Nephron (organoid): ENCODE data around the gene PKP2.

Experiments
- H3K27ac Mint-ChIP-seq, 3 experiments: 2 replicates each; pipeline ENCODE4 v1.8.0; 2020; ENCODE audit warnings: mixed read lengths in 3 of 3, mild to moderate bottlenecking in 2 of 3, moderate library complexity in 1 of 3
- H3K27me3 Mint-ChIP-seq: 2 replicates; pipeline ENCODE4 v1.8.0; 2021; ENCODE audit warnings: low read depth, mild to moderate bottlenecking, moderate library complexity, mixed read lengths
- H3K36me3 Mint-ChIP-seq: 2 replicates; pipeline ENCODE4 v1.8.0; 2020; ENCODE audit warnings: low read depth, mixed read lengths
- H3K4me1 Mint-ChIP-seq: 2 replicates; pipeline ENCODE4 v1.8.0; 2020; ENCODE audit warnings: mixed read lengths
- H3K4me3 Mint-ChIP-seq, 3 experiments: 2 replicates each; pipeline ENCODE4 v1.8.0; 2020; ENCODE audit warnings: mild to moderate bottlenecking in 3 of 3, mixed read lengths in 3 of 3, moderate library complexity in 2 of 3
- H3K9me3 Mint-ChIP-seq: 2 replicates; pipeline ENCODE4 v1.8.0; 2020; ENCODE audit warnings: mixed read lengths
- CTCF ChIP-seq, 3 experiments: fragments of 200-600 bp; sonication (generic); IDR thresholded peaks; one replicate each; pipeline ENCODE4 v1.5.0; 2021; ENCODE audit warnings: antibody characterized with exemption in 3 of 3; ENCODE audit not compliant: unreplicated experiment in 3 of 3

PKP2 gene

DNA sequence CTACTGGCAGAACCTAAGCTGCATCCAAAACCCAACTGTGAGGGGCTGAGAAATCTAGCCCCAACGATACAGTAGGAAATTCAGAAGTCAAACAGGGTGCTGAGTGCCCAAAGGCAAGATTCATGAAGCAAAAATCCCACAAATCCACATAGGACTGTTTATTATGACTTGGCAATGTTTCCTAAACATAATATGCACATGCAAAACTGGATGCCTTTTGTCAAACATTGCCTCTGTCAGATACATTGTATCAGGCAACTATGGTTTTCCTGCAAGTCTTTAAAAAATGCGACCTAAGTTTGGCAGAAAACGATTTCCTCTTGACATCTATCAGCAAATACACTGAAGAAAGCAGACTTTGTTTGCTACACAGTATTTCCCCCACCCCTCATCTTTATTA, 113.5 kb downstream of the PKP2 start:
- Mint-ChIP-seq H3K4me1 (peaks cover 15% of the 10 kb centered on the region), H3K27ac (no peak overlapping the region), H3K27me3 (peaks cover 17% of the 10 kb centered on the region), H3K9me3 (no peaks in the 10 kb centered on the region), H3K36me3 (peaks cover 3% of the 10 kb centered on the region), H3K4me3 (no peak overlapping the region)
- no peak for TF ChIP-seq CTCF (IDR thresholded peaks at IDR 0.05; ENCODE audit: unreplicated experiment in 3 of 3)

DNA sequence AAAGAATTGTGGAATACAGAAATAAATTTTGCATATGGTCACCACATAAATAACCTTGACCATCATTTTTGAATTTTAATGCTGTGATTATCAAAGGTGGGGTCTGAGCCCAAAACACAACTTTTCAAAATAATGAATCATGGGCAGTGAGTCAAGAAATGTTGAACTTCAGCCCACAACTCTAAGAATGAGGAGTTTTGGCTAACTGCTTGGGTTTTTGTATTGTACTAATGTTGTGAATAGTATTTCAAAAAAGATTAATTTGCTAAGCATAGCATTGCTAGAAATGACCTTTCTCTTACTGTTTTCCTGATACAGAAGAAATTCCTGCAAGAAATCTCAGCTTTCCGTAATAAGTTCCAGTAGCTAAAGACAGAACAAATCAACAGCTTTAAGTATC, 116.5 kb downstream of the PKP2 start:
- peaks cover 15% of the 10 kb centered on the region for H3K4me1 Mint-ChIP-seq
- TF ChIP-seq CTCF (IDR thresholded peaks at IDR 0.05; ENCODE audit: unreplicated experiment in 3 of 3): no peak
- peak overlapping the region in 1 of 3 experiments; percentile 58 for H3K27ac Mint-ChIP-seq
- H3K36me3 Mint-ChIP-seq: no peaks in the 10 kb centered on the region
- peaks cover 13% of the 10 kb centered on the region for H3K27me3 Mint-ChIP-seq
- no peaks in the 10 kb centered on the region for H3K9me3 Mint-ChIP-seq
- no peak overlapping the region for H3K4me3 Mint-ChIP-seq

DNA sequence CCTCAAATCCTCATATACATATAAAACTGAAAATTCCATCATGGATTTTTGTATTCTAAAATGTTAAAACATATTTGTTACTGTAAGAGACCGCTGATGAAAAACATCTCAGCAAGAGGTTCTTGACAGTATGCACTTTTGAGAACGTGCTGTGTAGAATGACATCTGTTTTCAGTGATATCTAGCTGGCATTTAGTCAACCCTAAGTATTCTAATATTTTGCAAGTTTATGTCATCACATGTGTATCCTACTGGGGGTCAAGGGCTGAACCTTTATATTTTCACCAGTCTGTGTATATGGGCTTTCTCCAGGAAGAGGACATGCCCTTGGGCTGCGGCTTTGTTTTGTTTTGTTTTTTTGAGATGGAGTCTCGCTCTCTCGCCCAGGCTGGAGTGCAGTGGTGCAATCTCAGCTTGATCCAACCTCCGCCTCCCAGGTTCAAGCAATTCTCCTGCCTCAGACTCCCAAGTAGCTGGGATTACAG, 118.8 kb downstream of the PKP2 start:
- Mint-ChIP-seq H3K4me3 (no peak overlapping the region), H3K36me3 (no peaks in the 10 kb centered on the region), H3K27ac (no peak overlapping the region), H3K27me3 (peaks cover 9% of the 10 kb centered on the region), H3K4me1 (peaks cover 19% of the 10 kb centered on the region), H3K9me3 (no peaks in the 10 kb centered on the region)
- TF ChIP-seq CTCF (IDR thresholded peaks at IDR 0.05; ENCODE audit: unreplicated experiment in 3 of 3): no peak

DNA sequence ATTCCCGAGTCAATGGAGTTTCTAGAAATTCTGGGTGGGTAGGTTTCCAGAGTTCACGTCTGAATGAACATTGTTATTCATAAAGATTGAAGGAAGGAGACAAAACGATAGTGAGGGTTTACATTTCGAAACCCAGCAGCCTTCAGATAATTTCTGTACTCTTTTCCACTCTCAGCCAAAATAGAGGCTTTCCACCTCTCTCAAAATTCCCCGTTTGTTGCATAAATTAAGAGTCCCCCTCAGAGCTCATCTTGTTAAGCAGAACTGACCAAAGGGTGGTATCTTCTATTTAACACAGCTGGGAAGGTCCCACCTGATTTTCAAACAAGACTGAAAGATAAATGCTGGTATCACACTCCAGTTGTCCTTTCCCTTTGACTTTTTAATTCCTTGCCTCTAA, 119.4 kb downstream of the PKP2 start:
- H3K4me1 Mint-ChIP-seq: peaks cover 19% of the 10 kb centered on the region
- peaks cover 9% of the 10 kb centered on the region for H3K27me3 Mint-ChIP-seq

GRCh38 chr12:32776258-32776657, 120.3 kb downstream of the PKP2 start:
- H3K4me1 Mint-ChIP-seq: peaks cover 19% of the 10 kb centered on the region
- H3K27ac Mint-ChIP-seq: no peak overlapping the region
- no peaks in the 10 kb centered on the region for H3K9me3 Mint-ChIP-seq
- no peaks in the 10 kb centered on the region for H3K36me3 Mint-ChIP-seq
- no peak for TF ChIP-seq CTCF (IDR thresholded peaks at IDR 0.05; ENCODE audit: unreplicated experiment in 3 of 3)
- peaks cover 9% of the 10 kb centered on the region for H3K27me3 Mint-ChIP-seq
- H3K4me3 Mint-ChIP-seq: no peak overlapping the region

More for the DNA sequence above, 119.4 kb downstream of the PKP2 start:
- Mint-ChIP-seq H3K27ac (no peak overlapping the region), H3K36me3 (no peaks in the 10 kb centered on the region), H3K9me3 (no peaks in the 10 kb centered on the region), H3K4me3 (no peak overlapping the region)
- TF ChIP-seq CTCF (IDR thresholded peaks at IDR 0.05; ENCODE audit: unreplicated experiment in 3 of 3): no peak

- peaks cover 15% of the 10 kb centered on the region for H3K4me1 Mint-ChIP-seq
These were observed 122.9 kb downstream of the PKP2 start for GRCh38 chr12:32773691-32774090.

More at GRCh38 chr12:32773691-32774090, 122.9 kb downstream of the PKP2 start:
- Mint-ChIP-seq H3K36me3 (no peaks in the 10 kb centered on the region), H3K4me3 (no peak overlapping the region), H3K9me3 (no peaks in the 10 kb centered on the region), H3K27me3 (peaks cover 4% of the 10 kb centered on the region), H3K27ac (no peak overlapping the region)
- no peak for TF ChIP-seq CTCF (IDR thresholded peaks at IDR 0.05; ENCODE audit: unreplicated experiment in 3 of 3)
